WTC11 (cell line): ENCODE data around the gene ST6GALNAC1.

Source experiments
- CBFB ChIP-seq: sonication (generic); formaldehyde crosslinking; IDR thresholded peaks from 2 replicates; pipeline ENCODE4 v1.8.1; 2022; ENCODE audit warnings: mild to moderate bottlenecking, low read depth, missing genetic modification reagents
- ELF4 ChIP-seq: sonication (generic); formaldehyde crosslinking; IDR thresholded peaks from 2 replicates; pipeline ENCODE4 v1.8.1; 2022; ENCODE audit warnings: low read depth, mild to moderate bottlenecking, moderate library complexity, missing genetic modification reagents
- GABPB1 ChIP-seq: sonication (generic); formaldehyde crosslinking; IDR thresholded peaks from 2 replicates; pipeline ENCODE4 v1.8.1; 2023; ENCODE audit warnings: mild to moderate bottlenecking, missing genetic modification reagents
- NFATC4 ChIP-seq: fragments of 250-450 bp; sonication (Bioruptor Pico); IDR thresholded peaks from 2 replicates; pipeline ENCODE4 v1.9.0; 2021; ENCODE audit warnings: mild to moderate bottlenecking
- NFE2L1 ChIP-seq: sonication (generic); formaldehyde crosslinking; IDR thresholded peaks from 2 replicates; pipeline ENCODE4 v1.8.1; 2023; ENCODE audit warnings: missing genetic modification reagents
- NFYB ChIP-seq: sonication (generic); formaldehyde crosslinking; conservative IDR thresholded peaks from 2 replicates; pipeline ENCODE4 v1.8.0; 2022; ENCODE audit warnings: low read depth, missing genetic modification reagents
- NR3C1 ChIP-seq: sonication (generic); formaldehyde crosslinking; conservative IDR thresholded peaks from 2 replicates; pipeline ENCODE4 v1.8.1; 2023; ENCODE audit warnings: low read depth, mild to moderate bottlenecking, missing genetic modification reagents
- TCF7 ChIP-seq: sonication (generic); formaldehyde crosslinking; IDR thresholded peaks from 2 replicates; pipeline ENCODE4 v1.8.0; 2022; ENCODE audit warnings: mild to moderate bottlenecking, low read depth, missing genetic modification reagents, moderate library complexity
- TF ChIP-seq, protein P1 (sequence below): fragments of 200-600 bp; IDR thresholded peaks from 2 replicates; pipeline ENCODE4 v1.8.0; 2022; ENCODE audit warnings: antibody characterized with exemption
- TF ChIP-seq, protein P2 (sequence below): sonication (generic); formaldehyde crosslinking; IDR thresholded peaks from 2 replicates; pipeline ENCODE4 v1.8.1; 2023; ENCODE audit warnings: mild to moderate bottlenecking, missing genetic modification reagents
- TF ChIP-seq, protein P3 (sequence below): sonication (generic); formaldehyde crosslinking; IDR thresholded peaks from 2 replicates; pipeline ENCODE4 v1.8.1; 2022; ENCODE audit warnings: mild to moderate bottlenecking, moderate library complexity, missing genetic modification reagents
- TF ChIP-seq, protein P4 (sequence below): sonication (generic); formaldehyde crosslinking; IDR thresholded peaks from 2 replicates; pipeline ENCODE4 v1.8.0; 2022; ENCODE audit warnings: mild to moderate bottlenecking, missing genetic modification reagents

DNA sequence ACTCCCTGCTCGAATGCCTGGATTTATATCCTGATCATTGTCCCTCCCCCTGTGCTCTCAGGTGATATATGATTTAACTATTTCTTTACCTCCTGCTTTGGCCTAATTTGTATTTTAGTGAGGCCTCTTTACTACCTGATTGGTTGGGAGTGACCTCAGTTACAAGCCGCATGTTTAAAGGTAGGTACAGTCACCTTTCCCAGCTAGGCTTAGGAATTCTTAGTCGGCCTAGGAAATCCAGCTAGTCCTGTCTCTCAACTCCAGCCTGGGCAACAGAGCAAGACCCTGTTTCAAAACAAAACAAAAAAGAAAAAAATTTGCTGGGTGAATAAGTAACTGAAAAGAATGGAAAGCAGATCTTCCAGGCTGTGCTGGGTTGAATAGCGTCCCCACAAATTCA, 31.1 kb downstream of the ST6GALNAC1 start:
- TF ChIP-seq NR3C1 (CRISPR knock-in tag) (no peak), NFATC4 (CRISPR knock-in tag) (no peak), TCF7 (no peak), ELF4 (CRISPR knock-in tag) (no peak), NFYB (CRISPR knock-in tag) (no peak), CBFB (no peak), NFE2L1 (CRISPR knock-in tag) (no peak), GABPB1 (no peak)
- TF ChIP-seq, protein P1, sequence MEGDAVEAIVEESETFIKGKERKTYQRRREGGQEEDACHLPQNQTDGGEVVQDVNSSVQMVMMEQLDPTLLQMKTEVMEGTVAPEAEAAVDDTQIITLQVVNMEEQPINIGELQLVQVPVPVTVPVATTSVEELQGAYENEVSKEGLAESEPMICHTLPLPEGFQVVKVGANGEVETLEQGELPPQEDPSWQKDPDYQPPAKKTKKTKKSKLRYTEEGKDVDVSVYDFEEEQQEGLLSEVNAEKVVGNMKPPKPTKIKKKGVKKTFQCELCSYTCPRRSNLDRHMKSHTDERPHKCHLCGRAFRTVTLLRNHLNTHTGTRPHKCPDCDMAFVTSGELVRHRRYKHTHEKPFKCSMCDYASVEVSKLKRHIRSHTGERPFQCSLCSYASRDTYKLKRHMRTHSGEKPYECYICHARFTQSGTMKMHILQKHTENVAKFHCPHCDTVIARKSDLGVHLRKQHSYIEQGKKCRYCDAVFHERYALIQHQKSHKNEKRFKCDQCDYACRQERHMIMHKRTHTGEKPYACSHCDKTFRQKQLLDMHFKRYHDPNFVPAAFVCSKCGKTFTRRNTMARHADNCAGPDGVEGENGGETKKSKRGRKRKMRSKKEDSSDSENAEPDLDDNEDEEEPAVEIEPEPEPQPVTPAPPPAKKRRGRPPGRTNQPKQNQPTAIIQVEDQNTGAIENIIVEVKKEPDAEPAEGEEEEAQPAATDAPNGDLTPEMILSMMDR, result no peak
- TF ChIP-seq, protein P2, sequence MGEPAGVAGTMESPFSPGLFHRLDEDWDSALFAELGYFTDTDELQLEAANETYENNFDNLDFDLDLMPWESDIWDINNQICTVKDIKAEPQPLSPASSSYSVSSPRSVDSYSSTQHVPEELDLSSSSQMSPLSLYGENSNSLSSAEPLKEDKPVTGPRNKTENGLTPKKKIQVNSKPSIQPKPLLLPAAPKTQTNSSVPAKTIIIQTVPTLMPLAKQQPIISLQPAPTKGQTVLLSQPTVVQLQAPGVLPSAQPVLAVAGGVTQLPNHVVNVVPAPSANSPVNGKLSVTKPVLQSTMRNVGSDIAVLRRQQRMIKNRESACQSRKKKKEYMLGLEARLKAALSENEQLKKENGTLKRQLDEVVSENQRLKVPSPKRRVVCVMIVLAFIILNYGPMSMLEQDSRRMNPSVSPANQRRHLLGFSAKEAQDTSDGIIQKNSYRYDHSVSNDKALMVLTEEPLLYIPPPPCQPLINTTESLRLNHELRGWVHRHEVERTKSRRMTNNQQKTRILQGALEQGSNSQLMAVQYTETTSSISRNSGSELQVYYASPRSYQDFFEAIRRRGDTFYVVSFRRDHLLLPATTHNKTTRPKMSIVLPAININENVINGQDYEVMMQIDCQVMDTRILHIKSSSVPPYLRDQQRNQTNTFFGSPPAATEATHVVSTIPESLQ (CRISPR knock-in tag), result no peak
- TF ChIP-seq, protein P3, sequence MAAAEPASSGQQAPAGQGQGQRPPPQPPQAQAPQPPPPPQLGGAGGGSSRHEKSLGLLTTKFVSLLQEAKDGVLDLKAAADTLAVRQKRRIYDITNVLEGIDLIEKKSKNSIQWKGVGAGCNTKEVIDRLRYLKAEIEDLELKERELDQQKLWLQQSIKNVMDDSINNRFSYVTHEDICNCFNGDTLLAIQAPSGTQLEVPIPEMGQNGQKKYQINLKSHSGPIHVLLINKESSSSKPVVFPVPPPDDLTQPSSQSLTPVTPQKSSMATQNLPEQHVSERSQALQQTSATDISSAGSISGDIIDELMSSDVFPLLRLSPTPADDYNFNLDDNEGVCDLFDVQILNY (CRISPR knock-in tag), result no peak
- TF ChIP-seq, protein P4, sequence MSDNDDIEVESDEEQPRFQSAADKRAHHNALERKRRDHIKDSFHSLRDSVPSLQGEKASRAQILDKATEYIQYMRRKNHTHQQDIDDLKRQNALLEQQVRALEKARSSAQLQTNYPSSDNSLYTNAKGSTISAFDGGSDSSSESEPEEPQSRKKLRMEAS (CRISPR knock-in tag), result no peak
